ENCODE data around the gene GET4.

Gene GET4

GRCh38 chr7:882336-883035, 6.1 kb downstream of the GET4 start:
- intact Hi-C loops (cut with micrococcal nuclease), result no loop called here
- Mint-ChIP-seq H3K36me3 (ENCODE audit: low read depth) (peaks cover 69% of the 10 kb centered on the region), H3K27ac (no peak overlapping the region), H3K4me3 (no peak overlapping the region), H3K27me3 (no peaks in the 10 kb centered on the region), H3K4me1 (ENCODE audit: low read depth) (peaks cover 51% of the 10 kb centered on the region), H3K9me3 (peaks cover 8% of the 10 kb centered on the region)

- peaks cover 8% of the 10 kb centered on the region for H3K9me3 Mint-ChIP-seq
- H3K27me3 Mint-ChIP-seq, result no peaks in the 10 kb centered on the region
- no peak overlapping the region for H3K27ac Mint-ChIP-seq
- intact Hi-C loops (cut with micrococcal nuclease), result no loop called here
- H3K4me1 Mint-ChIP-seq (ENCODE audit: low read depth), result peaks cover 42% of the 10 kb centered on the region
- peaks cover 76% of the 10 kb centered on the region for H3K36me3 Mint-ChIP-seq (ENCODE audit: low read depth)
- H3K4me3 Mint-ChIP-seq, result no peak overlapping the region
Observed at GRCh38 chr7:883055-884021, 7.0 kb downstream of the GET4 start.

- intact Hi-C loops (cut with micrococcal nuclease), result no loop called here
- Mint-ChIP-seq H3K9me3 (peaks cover 8% of the 10 kb centered on the region), H3K4me1 (ENCODE audit: low read depth) (peaks cover 33% of the 10 kb centered on the region), H3K36me3 (ENCODE audit: low read depth) (peaks cover 79% of the 10 kb centered on the region), H3K4me3 (no peak overlapping the region), H3K27ac (no peak overlapping the region), H3K27me3 (no peaks in the 10 kb centered on the region)
Observed at GRCh38 chr7:884191-885003, 8.0 kb downstream of the GET4 start.

GRCh38 chr7:885261-885892, 9.0 kb downstream of the GET4 start:
- Mint-ChIP-seq H3K4me1 (ENCODE audit: low read depth) (peaks cover 29% of the 10 kb centered on the region), H3K9me3 (peaks cover 8% of the 10 kb centered on the region), H3K27ac (no peak overlapping the region), H3K27me3 (no peaks in the 10 kb centered on the region), H3K4me3 (no peak overlapping the region), H3K36me3 (ENCODE audit: low read depth) (peaks cover 78% of the 10 kb centered on the region)
- intact Hi-C loops (cut with micrococcal nuclease), result no loop called here

GRCh38 chr7:885893-886625, 9.7 kb downstream of the GET4 start:
- H3K27me3 Mint-ChIP-seq, result no peaks in the 10 kb centered on the region
- peaks cover 8% of the 10 kb centered on the region for H3K9me3 Mint-ChIP-seq
- H3K27ac Mint-ChIP-seq, result no peak overlapping the region
- no peak overlapping the region for H3K4me3 Mint-ChIP-seq
- intact Hi-C loops (cut with micrococcal nuclease), result no loop called here
- H3K4me1 Mint-ChIP-seq (ENCODE audit: low read depth), result peaks cover 24% of the 10 kb centered on the region
- H3K36me3 Mint-ChIP-seq (ENCODE audit: low read depth), result peaks cover 84% of the 10 kb centered on the region

GRCh38 chr7:886626-887487, 10.5 kb downstream of the GET4 start:
- no peak overlapping the region for H3K27ac Mint-ChIP-seq
- H3K4me1 Mint-ChIP-seq (ENCODE audit: low read depth), result peaks cover 22% of the 10 kb centered on the region
- peaks cover 90% of the 10 kb centered on the region for H3K36me3 Mint-ChIP-seq (ENCODE audit: low read depth)
- no peak overlapping the region for H3K4me3 Mint-ChIP-seq
- H3K9me3 Mint-ChIP-seq, result peaks cover 4% of the 10 kb centered on the region
- intact Hi-C loops (cut with micrococcal nuclease), result no loop called here
- H3K27me3 Mint-ChIP-seq, result no peaks in the 10 kb centered on the region

GRCh38 chr7:887488-887820, 11.1 kb downstream of the GET4 start:
- Mint-ChIP-seq H3K27me3 (no peaks in the 10 kb centered on the region), H3K4me3 (no peak overlapping the region), H3K9me3 (no peaks in the 10 kb centered on the region), H3K4me1 (ENCODE audit: low read depth) (peaks cover 17% of the 10 kb centered on the region), H3K36me3 (ENCODE audit: low read depth) (peaks cover 90% of the 10 kb centered on the region), H3K27ac (no peak overlapping the region)
- intact Hi-C loops (cut with micrococcal nuclease), result no loop called here

GRCh38 chr7:888081-889024, 12.0 kb downstream of the GET4 start:
- H3K4me3 Mint-ChIP-seq, result no peak overlapping the region
- no peaks in the 10 kb centered on the region for H3K27me3 Mint-ChIP-seq
- peaks cover 90% of the 10 kb centered on the region for H3K36me3 Mint-ChIP-seq (ENCODE audit: low read depth)
- no peaks in the 10 kb centered on the region for H3K9me3 Mint-ChIP-seq
- no peak overlapping the region for H3K27ac Mint-ChIP-seq
- intact Hi-C loops (cut with micrococcal nuclease), result no loop called here
- peaks cover 18% of the 10 kb centered on the region for H3K4me1 Mint-ChIP-seq (ENCODE audit: low read depth)

- intact Hi-C loops (cut with micrococcal nuclease), result no loop called here
- H3K9me3 Mint-ChIP-seq, result no peaks in the 10 kb centered on the region
- H3K36me3 Mint-ChIP-seq (ENCODE audit: low read depth), result peaks cover 90% of the 10 kb centered on the region
- peaks cover 20% of the 10 kb centered on the region for H3K4me1 Mint-ChIP-seq (ENCODE audit: low read depth)
- H3K27ac Mint-ChIP-seq, result no peak overlapping the region
- no peaks in the 10 kb centered on the region for H3K27me3 Mint-ChIP-seq
- H3K4me3 Mint-ChIP-seq, result no peak overlapping the region
Observed at GRCh38 chr7:889025-889390, 12.7 kb downstream of the GET4 start.

GRCh38 chr7:889391-889790, 13.0 kb downstream of the GET4 start:
- peaks cover 20% of the 10 kb centered on the region for H3K4me1 Mint-ChIP-seq (ENCODE audit: low read depth)
- H3K9me3 Mint-ChIP-seq, result no peaks in the 10 kb centered on the region
- intact Hi-C loops (cut with micrococcal nuclease), result no loop called here
- H3K27ac Mint-ChIP-seq, result no peak overlapping the region
- H3K27me3 Mint-ChIP-seq, result no peaks in the 10 kb centered on the region
- H3K36me3 Mint-ChIP-seq (ENCODE audit: low read depth), result peaks cover 90% of the 10 kb centered on the region
- H3K4me3 Mint-ChIP-seq, result no peak overlapping the region

- intact Hi-C loops (cut with micrococcal nuclease), result no loop called here
- Mint-ChIP-seq H3K4me1 (ENCODE audit: low read depth) (peaks cover 13% of the 10 kb centered on the region), H3K36me3 (ENCODE audit: low read depth) (peaks cover 94% of the 10 kb centered on the region), H3K27ac (no peak overlapping the region), H3K27me3 (no peaks in the 10 kb centered on the region), H3K4me3 (no peak overlapping the region), H3K9me3 (no peaks in the 10 kb centered on the region)
Observed at GRCh38 chr7:890868-891267, 14.5 kb downstream of the GET4 start.

GRCh38 chr7:891291-891690, 14.9 kb downstream of the GET4 start:
- Mint-ChIP-seq H3K27ac (no peak overlapping the region), H3K27me3 (no peaks in the 10 kb centered on the region), H3K36me3 (ENCODE audit: low read depth) (peaks cover 94% of the 10 kb centered on the region), H3K4me3 (no peak overlapping the region), H3K9me3 (no peaks in the 10 kb centered on the region), H3K4me1 (ENCODE audit: low read depth) (peaks cover 11% of the 10 kb centered on the region)
- intact Hi-C loops (cut with micrococcal nuclease), result no loop called here
